Esophagus muscularis mucosa (tissue), 4 donors: ENCODE data around the gene NEDD8. TPM values are rescaled to one million over a fixed set of nuclear protein-coding genes. Genes with fewer than 3 reads are reported as not detected.
"Not testable (repeated sequence)": the region's sequence is repeated elsewhere in the genome, so short reads cannot be mapped to it uniquely, and the experiment has no call there.

Experiments
- DNase-seq: peaks from one replicate; pipeline ENCODE4 v3.0.0-alpha.2; 2017; ENCODE audit errors: extremely low spot score
- H3K27ac ChIP-seq, 4 donors: fragments of 200-600 bp; sonication (generic); replicated peaks in 1 of 4; 1 replicate in 3 of 4; 2 replicates in 1 of 4; pipeline ENCODE4 v1.5.1; 2016 to 2019; ENCODE audit warnings: mild to moderate bottlenecking in 1 of 4
- H3K27me3 ChIP-seq, 4 donors: fragments of 200-600 bp; sonication (generic); one replicate each; pipeline versions ENCODE4 v1.5.1 to v1.6.0; 2016 to 2019
- H3K36me3 ChIP-seq, 4 donors: fragments of 200-600 bp; sonication (generic); one replicate each; pipeline ENCODE4 v1.5.1; 2016 to 2019
- H3K4me1 ChIP-seq, 4 donors: fragments of 200-600 bp; sonication (generic); one replicate each; pipeline ENCODE4 v1.5.1; 2016 to 2019
- H3K4me3 ChIP-seq, 4 donors: fragments of 200-600 bp; sonication (generic); 1 replicate in 2 of 4; 2 replicates in 2 of 4; pipeline ENCODE4 v1.5.1; 2016 to 2019; ENCODE audit warnings: mild to moderate bottlenecking in 4 of 4, moderate library complexity in 1 of 4
- H3K9me3 ChIP-seq, 4 donors: fragments of 200-600 bp; sonication (generic); 1 replicate in 3 of 4; 2 replicates in 1 of 4; pipeline ENCODE4 v1.5.1; 2016 to 2019
- CTCF ChIP-seq, 3 experiments: fragments of 200-600 bp in 2 of 3; fragments of 450-650 bp in 1 of 3; sonication (generic) in 2 of 3; IDR thresholded peaks; one replicate each; pipeline ENCODE4 v1.5.1; 2017 to 2019; ENCODE audit warnings: antibody characterized with exemption in 3 of 3, mild to moderate bottlenecking in 2 of 3, moderate library complexity in 1 of 3
- EP300 ChIP-seq: sonication (generic); formaldehyde crosslinking; IDR thresholded peaks from one replicate; pipeline ENCODE4 v1.6.1; 2017; ENCODE audit warnings: antibody characterized with exemption
- POLR2A ChIP-seq: fragments of 450-650 bp; IDR thresholded peaks from one replicate; pipeline ENCODE4 v1.6.1; 2017; ENCODE audit warnings: antibody characterized with exemption, moderate library complexity, mild to moderate bottlenecking, low read depth
- POLR2AphosphoS5 ChIP-seq, 2 donors: sonication (generic); formaldehyde crosslinking; IDR thresholded peaks; one replicate each; pipeline ENCODE4 v1.6.1; 2017; ENCODE audit warnings: antibody characterized with exemption in 2 of 2
- WGBS: methylation state at CpG from one replicate; pipeline ENCODE4 v1.1.5; 2018; 5-methylcytosine and 5-hydroxymethylcytosine counted together
- intact Hi-C: fragments of 100-400 bp; cut with DNase I; formaldehyde crosslinking; loops from one replicate; pipeline ENCODE4 v1.15.1; 2023
- total RNA-seq, 4 donors: library from RNA; depleted of rRNA; stranded (reverse); fragments of >200 nt; gene quantifications; one replicate each; pipeline versions ENCODE4 v1.1.0 to v1.2.1, GENCODE V29; 2016

Gene NEDD8
- total RNA-seq, 4 donors from 2014 or later, result 117 to 152 (median 131) TPM

- WGBS, result 95% methylated on average over 2 of the region's 2 CpGs
- no peaks in the 10 kb centered on the region for H3K27me3 ChIP-seq
- intact Hi-C loops, result no loop called here
- no peak overlapping the region for H3K27ac ChIP-seq
- no peak for DNase-seq
- no peaks in the 10 kb centered on the region for H3K9me3 ChIP-seq
- no peak overlapping the region for H3K4me3 ChIP-seq
- TF ChIP-seq POLR2AphosphoS5 (IDR thresholded peaks at IDR 0.05), result no peak
- TF ChIP-seq EP300, result no peak
- H3K36me3 ChIP-seq, result peaks cover 17 to 86% (median 59%) of the 10 kb centered on the region in 4 donors
- peaks cover 5 to 28% (median 16%) of the 10 kb centered on the region in 4 donors for H3K4me1 ChIP-seq
Measured at GRCh38 chr14:24207625-24208024, 24.5 kb downstream of the NEDD8 start.

- Histone ChIP-seq H3K4me1 (peaks cover under 1 to 23% (median 11%) of the 10 kb centered on the region in 4 donors), H3K36me3 (peaks cover 17 to 90% (median 59%) of the 10 kb centered on the region in 4 donors), H3K27me3 (no peaks in the 10 kb centered on the region), H3K9me3 (no peaks in the 10 kb centered on the region), H3K4me3 (no peak overlapping the region), H3K27ac (no peak overlapping the region)
- WGBS, result 93% methylated on average over 5 of the region's 5 CpGs
- no peak for DNase-seq
- TF ChIP-seq POLR2AphosphoS5 (IDR thresholded peaks at IDR 0.05) (no peak), EP300 (no peak), POLR2A (no peak), CTCF (IDR thresholded peaks at IDR 0.05) (no peak)
- intact Hi-C loops, result no loop called here
Measured at GRCh38 chr14:24207104-24207551, 25.0 kb downstream of the NEDD8 start.

GRCh38 chr14:24206260-24207103 lies 25.7 kb downstream of the NEDD8 start:
- WGBS, result 98% methylated on average over 9 of the region's 11 CpGs
- DNase-seq, result no peak
- H3K36me3 ChIP-seq, result peaks cover 17 to 95% (median 60%) of the 10 kb centered on the region in 4 donors
- peaks cover 0 to 16% (median 4%) of the 10 kb centered on the region in 4 donors for H3K4me1 ChIP-seq
- no peak overlapping the region for H3K27ac ChIP-seq
- TF ChIP-seq POLR2AphosphoS5 (IDR thresholded peaks at IDR 0.05) (no peak), POLR2A (no peak), CTCF (IDR thresholded peaks at IDR 0.05) (no peak), EP300 (no peak)
- intact Hi-C loops, result no loop called here
- H3K9me3 ChIP-seq, result no peaks in the 10 kb centered on the region
- no peak overlapping the region for H3K4me3 ChIP-seq
- H3K27me3 ChIP-seq, result no peaks in the 10 kb centered on the region

- TF ChIP-seq CTCF (IDR thresholded peaks at IDR 0.05) (no peak), POLR2A (no peak), EP300 (no peak), POLR2AphosphoS5 (IDR thresholded peaks at IDR 0.05) (no peak)
- intact Hi-C loops, result no loop called here
- Histone ChIP-seq H3K27ac (no peak overlapping the region), H3K27me3 (no peaks in the 10 kb centered on the region), H3K4me3 (no peak overlapping the region), H3K9me3 (no peaks in the 10 kb centered on the region), H3K4me1 (no peaks in the 10 kb centered on the region), H3K36me3 (peaks cover 10 to 91% (median 48%) of the 10 kb centered on the region in 4 donors)
- no peak for DNase-seq
- 92% methylated on average over 7 of the region's 7 CpGs for WGBS
Measured at GRCh38 chr14:24204163-24205146, 27.7 kb downstream of the NEDD8 start.

- H3K4me1 ChIP-seq, H3K27ac ChIP-seq, DNase-seq, H3K27me3 ChIP-seq, H3K4me3 ChIP-seq, intact Hi-C loops, H3K9me3 ChIP-seq: not testable (repeated sequence)
- peaks cover 6 to 80% (median 37%) of the 10 kb centered on the region in 4 donors for H3K36me3 ChIP-seq
- 95% methylated on average over 16 of the region's 16 CpGs for WGBS
Measured at GRCh38 chr14:24203249-24203886, 28.8 kb downstream of the NEDD8 start.

- DNase-seq, H3K9me3 ChIP-seq, intact Hi-C loops, H3K27ac ChIP-seq, H3K4me3 ChIP-seq, H3K27me3 ChIP-seq: not testable (repeated sequence)
- peaks cover 6 to 72% (median 33%) of the 10 kb centered on the region in 4 donors for H3K36me3 ChIP-seq
- H3K4me1 ChIP-seq, result peaks cover 7 to 15% (median 12%) of the 10 kb centered on the region in 4 donors
- 90% methylated on average over 8 of the region's 8 CpGs for WGBS
Measured at GRCh38 chr14:24202538-24202937, 29.6 kb downstream of the NEDD8 start.
